WTC11 (cell line): ENCODE results near the gene ITGB3. TPM values are rescaled to one million over a fixed set of nuclear protein-coding genes. Genes with fewer than 3 reads are reported as not detected.
A peak's percentile ranks its signal among the peaks of the same experiment; 100 is the strongest.

Source experiments
- CBFB ChIP-seq: sonication (generic); formaldehyde crosslinking; IDR thresholded peaks from 2 replicates; pipeline ENCODE4 v1.8.1; 2022; ENCODE audit warnings: mild to moderate bottlenecking, low read depth, missing genetic modification reagents
- CTCF ChIP-seq: fragments of 200-600 bp; IDR thresholded peaks from 2 replicates; pipeline ENCODE4 v1.8.0; 2022; ENCODE audit warnings: antibody characterized with exemption
- E2F4 ChIP-seq: sonication (generic); formaldehyde crosslinking; IDR thresholded peaks from 2 replicates; pipeline ENCODE4 v1.8.1; 2022; ENCODE audit warnings: low read depth, mild to moderate bottlenecking, moderate library complexity, missing genetic modification reagents, borderline replicate concordance
- ELF4 ChIP-seq: sonication (generic); formaldehyde crosslinking; IDR thresholded peaks from 2 replicates; pipeline ENCODE4 v1.8.1; 2022; ENCODE audit warnings: low read depth, mild to moderate bottlenecking, moderate library complexity, missing genetic modification reagents
- ERG ChIP-seq: fragments of 250-450 bp; sonication (Bioruptor Pico); IDR thresholded peaks from 2 replicates; pipeline ENCODE4 v1.8.0; 2021; ENCODE audit warnings: mild to moderate bottlenecking
- GABPB1 ChIP-seq: sonication (generic); formaldehyde crosslinking; IDR thresholded peaks from 2 replicates; pipeline ENCODE4 v1.8.1; 2023; ENCODE audit warnings: mild to moderate bottlenecking, missing genetic modification reagents
- GTF2I ChIP-seq: fragments of 250-450 bp; sonication (Bioruptor Pico); conservative IDR thresholded peaks from 2 replicates; pipeline ENCODE4 v1.4.0; 2021; ENCODE audit warnings: mild to moderate bottlenecking
- HMGA2 ChIP-seq: fragments of 250-450 bp; sonication (Bioruptor Pico); IDR thresholded peaks from 2 replicates; pipeline ENCODE4 v1.4.0; 2021; ENCODE audit warnings: mild to moderate bottlenecking, moderate library complexity
- IRF1 ChIP-seq: sonication (generic); formaldehyde crosslinking; IDR thresholded peaks from 2 replicates; pipeline ENCODE4 v1.8.0; 2023; ENCODE audit warnings: missing genetic modification reagents
- JUN ChIP-seq: sonication (generic); formaldehyde crosslinking; IDR thresholded peaks from 2 replicates; pipeline ENCODE4 v1.8.0; 2023; ENCODE audit warnings: mild to moderate bottlenecking, missing genetic modification reagents
- MLX ChIP-seq: sonication (generic); formaldehyde crosslinking; IDR thresholded peaks from 2 replicates; pipeline ENCODE4 v1.8.1; 2023; ENCODE audit warnings: mild to moderate bottlenecking, missing genetic modification reagents, moderate library complexity
- NFATC4 ChIP-seq: fragments of 250-450 bp; sonication (Bioruptor Pico); IDR thresholded peaks from 2 replicates; pipeline ENCODE4 v1.9.0; 2021; ENCODE audit warnings: mild to moderate bottlenecking
- RELA ChIP-seq: sonication (generic); formaldehyde crosslinking; IDR thresholded peaks from 2 replicates; pipeline ENCODE4 v1.8.1; 2022; ENCODE audit warnings: missing genetic modification reagents, mild to moderate bottlenecking, borderline replicate concordance
- RORB ChIP-seq: fragments of 250-450 bp; sonication (Bioruptor Pico); IDR thresholded peaks from 2 replicates; pipeline ENCODE4 v1.9.0; 2021; ENCODE audit warnings: mild to moderate bottlenecking
- SP1 ChIP-seq: sonication (generic); formaldehyde crosslinking; conservative IDR thresholded peaks from 2 replicates; pipeline ENCODE4 v1.8.1; 2022; ENCODE audit warnings: missing genetic modification reagents
- STAT6 ChIP-seq: sonication (generic); formaldehyde crosslinking; conservative IDR thresholded peaks from 2 replicates; pipeline ENCODE4 v1.8.1; 2023; ENCODE audit warnings: mild to moderate bottlenecking, low read depth, missing genetic modification reagents, moderate library complexity
- ZBTB43 ChIP-seq: sonication (generic); formaldehyde crosslinking; IDR thresholded peaks from 2 replicates; pipeline ENCODE4 v1.8.1; 2023; ENCODE audit warnings: mild to moderate bottlenecking, missing genetic modification reagents
- ZNF138 ChIP-seq: sonication (generic); formaldehyde crosslinking; conservative IDR thresholded peaks from 2 replicates; pipeline ENCODE4 v1.8.1; 2022; ENCODE audit warnings: mild to moderate bottlenecking, moderate library complexity, missing genetic modification reagents
- ZNF219 ChIP-seq: sonication (generic); formaldehyde crosslinking; IDR thresholded peaks from 2 replicates; pipeline ENCODE4 v1.8.0; 2023; ENCODE audit warnings: missing genetic modification reagents, mild to moderate bottlenecking, borderline replicate concordance
- ZNF317 ChIP-seq: sonication (generic); formaldehyde crosslinking; IDR thresholded peaks from 2 replicates; pipeline ENCODE4 v1.8.1; 2023; ENCODE audit warnings: low read depth, mild to moderate bottlenecking, moderate library complexity, missing genetic modification reagents, borderline replicate concordance
- ZNF532 ChIP-seq: fragments of 250-450 bp; sonication (Bioruptor Pico); IDR thresholded peaks from 2 replicates; pipeline ENCODE4 v1.9.0; 2021; ENCODE audit warnings: mild to moderate bottlenecking, borderline replicate concordance
- ZSCAN18 ChIP-seq: fragments of 250-450 bp; sonication (Bioruptor Pico); IDR thresholded peaks from 2 replicates; pipeline ENCODE4 v2.1.2; 2022; ENCODE audit warnings: mild to moderate bottlenecking, moderate library complexity
- total RNA-seq: library from RNA; stranded (reverse); gene quantifications from 3 replicates; pipeline ENCODE4 v1.2.3, GENCODE V29; 2021

ITGB3 gene
- total RNA-seq, 1 experiment from 2014 or later = 0.04 TPM

- TF ChIP-seq IRF1 (CRISPR knock-in tag) = peak; percentile 93
- peak; percentile 96 for TF ChIP-seq ZBTB43 (CRISPR knock-in tag)
- TF ChIP-seq ZNF138 (CRISPR knock-in tag) = peak; percentile 94
- TF ChIP-seq RELA (CRISPR knock-in tag) = peak; percentile 94
- peak; percentile 90 for TF ChIP-seq JUN (CRISPR knock-in tag)
- peak; percentile 80 for TF ChIP-seq GABPB1 (CRISPR knock-in tag)
- no peak for TF ChIP-seq RORB (CRISPR knock-in tag)
- TF ChIP-seq ZNF317 (CRISPR knock-in tag) = peak; percentile 45; the same call in 1 of the 2 replicates
- no peak for TF ChIP-seq CBFB (CRISPR knock-in tag)
- TF ChIP-seq STAT6 (CRISPR knock-in tag) = no peak
- no peak for TF ChIP-seq ZNF532 (CRISPR knock-in tag)
- TF ChIP-seq ELF4 (CRISPR knock-in tag) = peak; percentile 93
- no peak for TF ChIP-seq HMGA2 (CRISPR knock-in tag)
- no peak for TF ChIP-seq ERG (CRISPR knock-in tag)
- peak; percentile 69; the same call in 1 of the 2 replicates for TF ChIP-seq E2F4 (CRISPR knock-in tag)
- no peak for TF ChIP-seq NFATC4 (CRISPR knock-in tag)
- TF ChIP-seq GTF2I (CRISPR knock-in tag) = no peak
- TF ChIP-seq CTCF = no peak
- peak; percentile 91 for TF ChIP-seq ZNF219 (CRISPR knock-in tag)
- TF ChIP-seq MLX (CRISPR knock-in tag) = no peak
- TF ChIP-seq ZSCAN18 (CRISPR knock-in tag) = no peak
- TF ChIP-seq SP1 (CRISPR knock-in tag) = peak; percentile 98
These were observed 70.0 kb downstream of the ITGB3 start, which contains the start of gene EFCAB13 (continued) for GRCh38 chr17:47323382-47324223.
